Nephron (organoid): ENCODE data around the gene ANKIB1.
A peak's percentile ranks its signal among the peaks of the same experiment; 100 is the strongest.

Experiments used
- H3K27ac Mint-ChIP-seq, 3 experiments: 2 replicates each; pipeline ENCODE4 v1.8.0; 2020; ENCODE audit warnings: mixed read lengths in 3 of 3, mild to moderate bottlenecking in 2 of 3, moderate library complexity in 1 of 3
- H3K27me3 Mint-ChIP-seq: 2 replicates; pipeline ENCODE4 v1.8.0; 2021; ENCODE audit warnings: low read depth, mild to moderate bottlenecking, moderate library complexity, mixed read lengths
- H3K36me3 Mint-ChIP-seq: 2 replicates; pipeline ENCODE4 v1.8.0; 2020; ENCODE audit warnings: low read depth, mixed read lengths
- H3K4me1 Mint-ChIP-seq: 2 replicates; pipeline ENCODE4 v1.8.0; 2020; ENCODE audit warnings: mixed read lengths
- H3K4me3 Mint-ChIP-seq, 3 experiments: 2 replicates each; pipeline ENCODE4 v1.8.0; 2020; ENCODE audit warnings: mild to moderate bottlenecking in 3 of 3, mixed read lengths in 3 of 3, moderate library complexity in 2 of 3
- H3K9me3 Mint-ChIP-seq: 2 replicates; pipeline ENCODE4 v1.8.0; 2020; ENCODE audit warnings: mixed read lengths
- CTCF ChIP-seq, 3 experiments: fragments of 200-600 bp; sonication (generic); IDR thresholded peaks; one replicate each; pipeline ENCODE4 v1.5.0; 2021; ENCODE audit warnings: antibody characterized with exemption in 3 of 3; ENCODE audit not compliant: unreplicated experiment in 3 of 3

The ANKIB1 gene

GRCh38 chr7:92275327-92275726 lies 29.6 kb downstream of the ANKIB1 start:
- no peak overlapping the region for H3K27ac Mint-ChIP-seq
- peaks cover 13% of the 10 kb centered on the region for H3K4me1 Mint-ChIP-seq
- H3K9me3 Mint-ChIP-seq = peaks cover 10% of the 10 kb centered on the region
- no peaks in the 10 kb centered on the region for H3K27me3 Mint-ChIP-seq
- no peak overlapping the region for H3K4me3 Mint-ChIP-seq
- H3K36me3 Mint-ChIP-seq = peaks cover 25% of the 10 kb centered on the region
- no peak for TF ChIP-seq CTCF (IDR thresholded peaks at IDR 0.05; ENCODE audit: unreplicated experiment in 3 of 3)

- Mint-ChIP-seq H3K36me3 (peaks cover 33% of the 10 kb centered on the region), H3K9me3 (peaks cover 9% of the 10 kb centered on the region), H3K4me1 (peaks cover 18% of the 10 kb centered on the region), H3K27ac (no peak overlapping the region), H3K4me3 (no peak overlapping the region), H3K27me3 (no peaks in the 10 kb centered on the region)
- no peak for TF ChIP-seq CTCF (IDR thresholded peaks at IDR 0.05; ENCODE audit: unreplicated experiment in 3 of 3)
Measured at GRCh38 chr7:92276460-92276864, 30.7 kb downstream of the ANKIB1 start.

GRCh38 chr7:92279396-92280031 lies 33.7 kb downstream of the ANKIB1 start:
- TF ChIP-seq CTCF (IDR thresholded peaks at IDR 0.05; ENCODE audit: unreplicated experiment in 3 of 3) = no peak
- peaks cover 24% of the 10 kb centered on the region for H3K36me3 Mint-ChIP-seq
- H3K4me1 Mint-ChIP-seq = peaks cover 32% of the 10 kb centered on the region
- H3K9me3 Mint-ChIP-seq = no peaks in the 10 kb centered on the region
- H3K27ac Mint-ChIP-seq = peak overlapping the region in 2 of 3 experiments; percentile 33 to 87
- H3K27me3 Mint-ChIP-seq = no peaks in the 10 kb centered on the region
- H3K4me3 Mint-ChIP-seq = no peak overlapping the region

GRCh38 chr7:92281031-92281430 lies 35.3 kb downstream of the ANKIB1 start:
- no peak for TF ChIP-seq CTCF (IDR thresholded peaks at IDR 0.05; ENCODE audit: unreplicated experiment in 3 of 3)
- no peaks in the 10 kb centered on the region for H3K27me3 Mint-ChIP-seq
- no peak overlapping the region for H3K27ac Mint-ChIP-seq
- no peaks in the 10 kb centered on the region for H3K9me3 Mint-ChIP-seq
- H3K4me3 Mint-ChIP-seq = no peak overlapping the region
- H3K4me1 Mint-ChIP-seq = peaks cover 32% of the 10 kb centered on the region
- peaks cover 19% of the 10 kb centered on the region for H3K36me3 Mint-ChIP-seq

GRCh38 chr7:92282221-92282814 lies 36.5 kb downstream of the ANKIB1 start:
- H3K4me1 Mint-ChIP-seq = peaks cover 32% of the 10 kb centered on the region
- no peak for TF ChIP-seq CTCF (IDR thresholded peaks at IDR 0.05; ENCODE audit: unreplicated experiment in 3 of 3)
- peaks cover under 1% of the 10 kb centered on the region for H3K9me3 Mint-ChIP-seq
- H3K27me3 Mint-ChIP-seq = no peaks in the 10 kb centered on the region
- peaks cover 17% of the 10 kb centered on the region for H3K36me3 Mint-ChIP-seq
- no peak overlapping the region for H3K4me3 Mint-ChIP-seq
- H3K27ac Mint-ChIP-seq = peak overlapping the region in 2 of 3 experiments; percentile 29 to 65

- H3K4me3 Mint-ChIP-seq = no peak overlapping the region
- H3K4me1 Mint-ChIP-seq = peaks cover 32% of the 10 kb centered on the region
- peaks cover 3% of the 10 kb centered on the region for H3K9me3 Mint-ChIP-seq
- TF ChIP-seq CTCF (IDR thresholded peaks at IDR 0.05; ENCODE audit: unreplicated experiment in 3 of 3) = no peak
- no peaks in the 10 kb centered on the region for H3K27me3 Mint-ChIP-seq
- H3K27ac Mint-ChIP-seq = peak overlapping the region; percentile 29 to 65 (median 34)
- H3K36me3 Mint-ChIP-seq = peaks cover 20% of the 10 kb centered on the region
Measured at GRCh38 chr7:92282930-92283329, 37.2 kb downstream of the ANKIB1 start.
